ENCODE measurements around the gene ZBED1. TPM values are rescaled to one million over a fixed set of nuclear protein-coding genes. Genes with fewer than 3 reads are reported as not detected.
"Not testable (repeated sequence)": the region's sequence is repeated elsewhere in the genome, so short reads cannot be mapped to it uniquely, and the experiment has no call there.

ZBED1 gene
- total RNA-seq, 1 donor from 2014 or later = 25.6 TPM

DNA sequence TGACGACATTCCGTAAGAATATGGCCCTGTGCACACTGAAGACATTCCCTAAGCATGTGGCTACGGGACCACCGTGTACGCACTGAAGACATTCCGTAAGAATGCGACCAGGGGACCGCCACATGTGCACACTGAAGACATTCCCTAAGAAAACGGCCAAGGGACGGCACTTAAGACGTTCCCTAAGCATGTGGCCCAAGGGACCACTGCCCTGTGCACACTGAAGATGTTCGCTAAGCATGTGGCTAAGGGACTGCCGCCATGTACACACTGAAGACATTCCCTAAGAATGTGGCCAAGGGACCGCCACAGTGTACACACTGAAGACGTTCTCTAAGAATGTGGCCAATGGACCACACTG is 21.4 kb downstream of the ZBED1 start:
- Histone ChIP-seq H3K9me3 (ENCODE audit: control insufficient read depth in 3 of 3, low read length in 3 of 3) (peaks cover 0 to 7% (median 0%) of the 10 kb centered on the region in 3 donors), H3K27me3 (ENCODE audit: control insufficient read depth in 3 of 3, insufficient read depth in 3 of 3, low read length in 3 of 3) (no peaks in the 10 kb centered on the region), H3K4me1 (ENCODE audit: control insufficient read depth in 3 of 3, insufficient read depth in 3 of 3, low read length in 3 of 3) (peaks cover 0 to 3% (median 2%) of the 10 kb centered on the region in 3 donors), H3K36me3 (ENCODE audit: control insufficient read depth in 3 of 3, insufficient read depth in 3 of 3, low read length in 3 of 3) (peaks cover 0 to 3% (median 0%) of the 10 kb centered on the region in 3 donors), H3K4me3 (ENCODE audit: low read length in 3 of 3) (no peak overlapping the region), H3K9ac (ENCODE audit: low read depth in 1 of 3, low read length in 3 of 3) (no peak overlapping the region), H3K27ac (ENCODE audit: low read depth, low read length) (no peak overlapping the region)

DNA sequence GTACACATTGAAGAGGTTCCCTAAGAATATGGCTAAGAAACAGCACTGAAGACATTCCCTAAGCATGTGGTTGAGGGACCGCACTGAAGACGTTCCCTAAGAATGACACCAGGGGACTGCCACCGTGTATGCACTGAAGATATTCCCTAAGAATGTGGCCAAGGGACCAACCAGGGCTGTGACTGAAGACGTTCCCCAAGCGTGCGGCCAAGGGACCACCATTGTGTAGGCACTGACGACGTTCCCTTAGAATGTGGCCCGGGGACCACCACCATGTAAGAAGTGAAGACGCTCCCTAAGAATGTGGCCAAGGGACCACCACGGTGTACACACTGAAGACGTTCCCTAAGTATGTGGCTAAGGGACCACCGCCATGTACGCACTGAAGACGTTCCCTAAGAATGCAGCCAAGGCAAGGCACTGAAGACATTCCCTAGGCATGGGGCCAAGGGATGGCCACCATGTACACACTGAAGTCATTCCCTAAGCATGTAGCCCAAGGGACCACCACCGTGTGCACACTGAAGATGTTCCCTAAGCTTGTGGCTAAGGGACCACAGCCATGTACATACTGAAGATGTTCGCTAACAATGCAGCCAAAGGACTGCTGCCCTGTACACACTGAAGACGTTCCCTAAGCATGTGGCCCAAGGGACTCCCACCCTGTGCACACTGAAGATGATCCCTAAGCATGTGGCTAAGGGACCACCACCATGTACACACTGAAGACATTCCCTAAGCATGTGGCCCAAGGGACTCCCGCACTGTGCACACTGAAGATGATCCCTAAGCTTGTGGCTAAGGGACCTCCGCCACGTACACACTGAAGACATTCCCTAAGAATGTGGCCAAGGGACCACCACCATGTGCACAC is 22.0 kb downstream of the ZBED1 start:
- Histone ChIP-seq H3K36me3 (ENCODE audit: control insufficient read depth in 3 of 3, insufficient read depth in 3 of 3, low read length in 3 of 3) (peaks cover 0 to 3% (median 0%) of the 10 kb centered on the region in 3 donors), H3K27ac (ENCODE audit: low read depth, low read length) (no peak overlapping the region), H3K4me1 (ENCODE audit: control insufficient read depth in 3 of 3, insufficient read depth in 3 of 3, low read length in 3 of 3) (no peaks in the 10 kb centered on the region), H3K9ac (ENCODE audit: low read depth in 1 of 3, low read length in 3 of 3) (no peak overlapping the region), H3K27me3 (ENCODE audit: control insufficient read depth in 3 of 3, insufficient read depth in 3 of 3, low read length in 3 of 3) (no peaks in the 10 kb centered on the region), H3K9me3 (ENCODE audit: control insufficient read depth in 3 of 3, low read length in 3 of 3) (peaks cover 0 to 7% (median 0%) of the 10 kb centered on the region in 3 donors), H3K4me3 (ENCODE audit: low read length in 3 of 3) (no peak overlapping the region)

DNA sequence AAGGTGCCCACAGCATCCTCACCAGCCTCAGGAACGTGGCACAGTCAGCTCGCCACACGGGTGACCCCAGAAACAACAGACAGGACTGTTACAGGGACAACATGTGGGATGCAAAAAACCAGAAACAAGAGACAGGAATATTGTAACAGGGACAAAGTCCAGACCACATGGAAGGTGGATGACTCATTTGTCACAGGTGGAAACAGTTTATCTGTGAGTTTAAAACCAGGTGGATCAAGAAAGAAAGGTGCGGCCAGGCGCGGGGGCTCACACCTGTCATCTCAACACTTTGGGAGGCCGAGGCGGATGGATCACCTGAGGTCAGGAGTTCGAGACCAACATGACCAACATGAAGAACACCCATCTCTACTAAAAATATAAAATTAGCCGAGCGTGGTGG is 23.5 kb downstream of the ZBED1 start:
- not testable (repeated sequence) for H3K36me3 ChIP-seq (ENCODE audit: control insufficient read depth in 3 of 3, insufficient read depth in 3 of 3, low read length in 3 of 3); H3K9me3 ChIP-seq (ENCODE audit: control insufficient read depth in 3 of 3, low read length in 3 of 3); H3K27ac ChIP-seq (ENCODE audit: low read depth, low read length); H3K9ac ChIP-seq (ENCODE audit: low read depth in 1 of 3, low read length in 3 of 3); H3K4me3 ChIP-seq (ENCODE audit: low read length in 3 of 3); H3K4me1 ChIP-seq (ENCODE audit: control insufficient read depth in 3 of 3, insufficient read depth in 3 of 3, low read length in 3 of 3); H3K27me3 ChIP-seq (ENCODE audit: control insufficient read depth in 3 of 3, insufficient read depth in 3 of 3, low read length in 3 of 3)

DNA sequence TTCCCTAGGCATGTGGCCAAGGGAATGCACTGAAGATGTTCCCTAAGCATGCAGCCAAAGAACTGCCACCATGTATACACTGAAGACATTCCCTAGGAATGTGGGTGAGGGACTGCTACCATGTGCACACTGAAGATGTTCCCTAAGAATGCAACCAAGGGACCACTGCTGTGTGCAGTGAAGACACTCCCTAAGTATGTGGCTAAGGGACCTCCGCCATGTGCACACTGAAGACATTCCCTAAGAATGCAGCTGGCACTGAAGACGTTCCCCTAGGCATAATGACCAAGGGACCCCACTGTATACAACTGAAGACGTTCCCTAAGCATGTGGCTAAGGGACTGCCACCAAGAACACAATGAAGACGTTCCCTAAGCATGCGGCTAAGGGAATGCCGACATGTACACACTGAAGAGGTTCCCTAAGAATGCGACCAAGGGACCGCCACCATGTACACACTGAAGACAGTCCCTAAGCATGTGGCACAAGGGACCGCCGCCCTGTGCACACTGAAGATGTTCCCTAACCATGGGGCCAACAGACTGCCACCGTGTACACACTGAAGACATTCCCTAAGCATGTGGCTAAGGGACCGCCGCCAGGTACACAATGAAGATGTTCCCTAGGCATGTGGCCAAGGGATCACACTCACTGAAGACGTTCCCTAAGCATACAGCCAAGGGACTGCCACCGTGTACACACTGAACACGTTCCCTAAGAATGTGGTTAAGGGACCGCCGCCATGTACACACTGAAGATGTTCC is 25.6 kb downstream of the ZBED1 start:
- Histone ChIP-seq H3K4me3 (ENCODE audit: low read length in 3 of 3) (no peak overlapping the region), H3K9me3 (ENCODE audit: control insufficient read depth in 3 of 3, low read length in 3 of 3) (peaks cover 0 to 7% (median 0%) of the 10 kb centered on the region in 3 donors), H3K27me3 (ENCODE audit: control insufficient read depth in 3 of 3, insufficient read depth in 3 of 3, low read length in 3 of 3) (no peaks in the 10 kb centered on the region), H3K36me3 (ENCODE audit: control insufficient read depth in 3 of 3, insufficient read depth in 3 of 3, low read length in 3 of 3) (peaks cover 0 to 3% (median 0%) of the 10 kb centered on the region in 3 donors), H3K27ac (ENCODE audit: low read depth, low read length) (no peak overlapping the region), H3K4me1 (ENCODE audit: control insufficient read depth in 3 of 3, insufficient read depth in 3 of 3, low read length in 3 of 3) (no peaks in the 10 kb centered on the region), H3K9ac (ENCODE audit: low read depth in 1 of 3, low read length in 3 of 3) (no peak overlapping the region)

DNA sequence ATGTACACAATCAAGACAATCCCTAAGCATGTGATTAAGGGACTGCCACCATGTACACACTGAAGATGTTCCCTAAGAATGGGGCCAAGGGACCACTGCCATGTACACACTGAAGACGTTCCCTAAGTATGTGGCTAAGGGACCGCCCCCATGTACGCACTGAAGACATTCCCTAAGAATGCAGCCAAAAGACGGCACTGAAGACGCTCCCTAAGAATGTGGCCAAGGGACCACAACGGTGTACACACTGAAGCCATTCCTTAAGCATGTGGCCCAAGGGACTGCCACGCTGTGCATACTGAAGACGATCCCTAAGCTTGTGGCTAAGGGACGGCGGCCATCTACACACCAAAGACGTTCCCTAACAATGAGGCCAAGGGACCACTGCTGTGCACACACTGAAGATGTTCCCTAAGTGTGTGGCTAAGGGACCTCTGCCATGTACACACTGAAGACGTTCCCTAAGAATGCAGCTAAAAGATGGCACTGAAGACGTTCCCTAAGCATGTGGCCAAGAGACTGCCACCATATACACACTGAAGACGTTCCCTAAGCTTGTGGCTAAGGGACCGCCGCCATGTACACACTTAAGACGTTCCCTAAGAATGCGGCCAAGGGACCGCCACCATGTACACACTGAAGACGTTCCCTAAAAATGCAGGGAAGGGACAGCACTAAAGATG is 26.4 kb downstream of the ZBED1 start:
- H3K36me3 ChIP-seq (ENCODE audit: control insufficient read depth in 3 of 3, insufficient read depth in 3 of 3, low read length in 3 of 3) = peaks cover 0 to 3% (median 0%) of the 10 kb centered on the region in 3 donors
- no peak overlapping the region for H3K27ac ChIP-seq (ENCODE audit: low read depth, low read length)
- H3K9ac ChIP-seq (ENCODE audit: low read depth in 1 of 3, low read length in 3 of 3) = no peak overlapping the region

DNA sequence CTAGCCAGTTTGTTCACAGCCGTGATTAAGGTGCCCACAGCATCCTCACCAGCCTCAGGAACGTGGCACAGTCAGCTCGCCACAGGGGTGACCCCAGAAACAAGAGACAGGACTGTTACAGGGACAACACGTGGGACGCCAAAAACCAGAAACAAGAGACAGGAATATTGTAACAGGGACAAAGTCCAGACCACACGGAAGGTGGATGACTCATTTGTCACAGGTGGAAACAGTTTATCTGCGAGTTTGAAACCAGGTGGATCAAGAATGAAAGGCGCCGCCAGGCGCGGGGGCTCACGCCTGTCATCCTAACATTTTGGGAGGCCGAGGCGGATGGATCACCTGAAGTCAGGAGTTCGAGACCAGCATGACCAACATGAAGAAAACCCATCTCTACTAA is 27.7 kb downstream of the ZBED1 start:
- H3K9ac ChIP-seq (ENCODE audit: low read depth in 1 of 3, low read length in 3 of 3); H3K4me1 ChIP-seq (ENCODE audit: control insufficient read depth in 3 of 3, insufficient read depth in 3 of 3, low read length in 3 of 3); H3K36me3 ChIP-seq (ENCODE audit: control insufficient read depth in 3 of 3, insufficient read depth in 3 of 3, low read length in 3 of 3); H3K27ac ChIP-seq (ENCODE audit: low read depth, low read length); H3K4me3 ChIP-seq (ENCODE audit: low read length in 3 of 3); H3K9me3 ChIP-seq (ENCODE audit: control insufficient read depth in 3 of 3, low read length in 3 of 3); H3K27me3 ChIP-seq (ENCODE audit: control insufficient read depth in 3 of 3, insufficient read depth in 3 of 3, low read length in 3 of 3): not testable (repeated sequence)

More for the DNA sequence above, 26.4 kb downstream of the ZBED1 start:
- Histone ChIP-seq H3K27me3 (ENCODE audit: control insufficient read depth in 3 of 3, insufficient read depth in 3 of 3, low read length in 3 of 3) (no peaks in the 10 kb centered on the region), H3K9me3 (ENCODE audit: control insufficient read depth in 3 of 3, low read length in 3 of 3) (peaks cover 0 to 3% (median 0%) of the 10 kb centered on the region in 3 donors), H3K4me3 (ENCODE audit: low read length in 3 of 3) (no peak overlapping the region), H3K4me1 (ENCODE audit: control insufficient read depth in 3 of 3, insufficient read depth in 3 of 3, low read length in 3 of 3) (no peaks in the 10 kb centered on the region)

DNA sequence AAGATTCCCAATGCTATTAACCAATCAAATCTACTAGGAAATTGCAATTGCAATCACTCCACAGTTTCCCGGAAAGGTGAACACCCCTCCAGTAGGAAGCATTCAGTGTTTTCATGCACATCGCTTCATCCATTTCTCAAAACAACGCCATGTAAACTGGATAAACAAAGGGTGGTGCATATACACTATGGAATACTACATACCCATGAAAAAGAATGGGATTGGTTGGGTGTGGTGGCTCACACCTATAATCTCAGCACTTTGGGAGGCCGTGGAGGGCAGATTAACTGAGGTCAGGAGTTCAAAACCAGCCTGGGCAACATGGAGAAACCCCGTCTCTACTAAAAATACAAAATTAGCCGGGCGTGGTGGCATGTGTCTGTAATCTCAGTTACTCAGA is 29.1 kb downstream of the ZBED1 start:
- no peak overlapping the region for H3K4me3 ChIP-seq (ENCODE audit: low read length in 3 of 3)

DNA sequence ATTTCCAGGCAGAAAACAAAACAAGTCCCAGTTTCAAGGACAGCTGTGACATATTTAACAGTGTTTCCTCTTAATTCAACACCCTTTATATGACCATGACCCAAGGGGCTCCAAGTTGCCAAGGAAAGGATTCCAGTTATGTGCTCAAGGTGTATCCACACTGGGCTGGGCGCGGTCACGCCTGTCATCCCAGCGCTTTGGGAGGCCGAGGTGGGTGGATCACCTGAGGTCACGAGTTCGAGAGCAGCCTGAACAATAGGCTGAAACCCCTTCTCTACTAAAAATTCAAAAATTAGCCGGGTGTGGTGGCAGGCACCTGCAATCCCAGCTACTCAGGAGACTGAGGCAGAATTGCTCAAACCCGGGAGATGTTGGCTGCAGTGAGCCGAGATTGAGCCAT is 29.6 kb downstream of the ZBED1 start:
- H3K27ac ChIP-seq (ENCODE audit: low read depth, low read length); H3K36me3 ChIP-seq (ENCODE audit: control insufficient read depth in 3 of 3, insufficient read depth in 3 of 3, low read length in 3 of 3); H3K4me1 ChIP-seq (ENCODE audit: control insufficient read depth in 3 of 3, insufficient read depth in 3 of 3, low read length in 3 of 3); H3K27me3 ChIP-seq (ENCODE audit: control insufficient read depth in 3 of 3, insufficient read depth in 3 of 3, low read length in 3 of 3); H3K4me3 ChIP-seq (ENCODE audit: low read length in 3 of 3); H3K9me3 ChIP-seq (ENCODE audit: control insufficient read depth in 3 of 3, low read length in 3 of 3); H3K9ac ChIP-seq (ENCODE audit: low read depth in 1 of 3, low read length in 3 of 3): not testable (repeated sequence)

More for the DNA sequence above, 29.1 kb downstream of the ZBED1 start:
- Histone ChIP-seq H3K27ac (ENCODE audit: low read depth, low read length) (no peak overlapping the region), H3K36me3 (ENCODE audit: control insufficient read depth in 3 of 3, insufficient read depth in 3 of 3, low read length in 3 of 3) (no peaks in the 10 kb centered on the region), H3K9ac (ENCODE audit: low read depth in 1 of 3, low read length in 3 of 3) (no peak overlapping the region), H3K4me1 (ENCODE audit: control insufficient read depth in 3 of 3, insufficient read depth in 3 of 3, low read length in 3 of 3) (no peaks in the 10 kb centered on the region), H3K27me3 (ENCODE audit: control insufficient read depth in 3 of 3, insufficient read depth in 3 of 3, low read length in 3 of 3) (no peaks in the 10 kb centered on the region), H3K9me3 (ENCODE audit: control insufficient read depth in 3 of 3, low read length in 3 of 3) (no peaks in the 10 kb centered on the region)

DNA sequence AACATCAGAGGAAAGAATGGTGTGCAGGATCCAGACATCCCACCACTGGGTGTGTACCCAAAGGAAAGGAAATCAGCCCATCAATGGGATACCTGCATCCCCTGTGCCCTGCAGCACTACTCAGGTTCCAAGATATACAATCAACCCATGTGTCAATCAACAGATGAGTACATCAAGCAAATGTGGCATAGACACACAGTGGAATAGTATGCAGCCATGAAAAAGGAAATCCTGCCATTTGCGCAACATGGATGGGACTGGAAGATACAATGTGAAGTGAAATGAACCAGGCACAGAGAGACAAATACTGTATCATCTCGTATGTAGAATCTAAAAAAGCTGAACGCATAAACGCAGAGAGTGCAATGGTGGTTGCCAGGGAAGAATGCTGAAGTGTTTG is 30.9 kb downstream of the ZBED1 start:
- H3K9ac ChIP-seq (ENCODE audit: low read depth in 1 of 3, low read length in 3 of 3); H3K9me3 ChIP-seq (ENCODE audit: control insufficient read depth in 3 of 3, low read length in 3 of 3); H3K36me3 ChIP-seq (ENCODE audit: control insufficient read depth in 3 of 3, insufficient read depth in 3 of 3, low read length in 3 of 3); H3K4me1 ChIP-seq (ENCODE audit: control insufficient read depth in 3 of 3, insufficient read depth in 3 of 3, low read length in 3 of 3); H3K4me3 ChIP-seq (ENCODE audit: low read length in 3 of 3); H3K27ac ChIP-seq (ENCODE audit: low read depth, low read length); H3K27me3 ChIP-seq (ENCODE audit: control insufficient read depth in 3 of 3, insufficient read depth in 3 of 3, low read length in 3 of 3): not testable (repeated sequence)

Measured in skeletal muscle tissue (tissue), 4 donors.